Measurements from ENCODE around the gene CTTN. TPM values are rescaled to one million over a fixed set of nuclear protein-coding genes. Genes with fewer than 3 reads are reported as not detected.
A peak's percentile ranks its signal among the peaks of the same experiment; 100 is the strongest.

Gene CTTN
- total and polyA plus RNA-seq, 2 of the 8 experiments (the other 6 are each of a cell fraction or from before 2014, with no cell fraction given) = 84.6 to 216 TPM

DNA sequence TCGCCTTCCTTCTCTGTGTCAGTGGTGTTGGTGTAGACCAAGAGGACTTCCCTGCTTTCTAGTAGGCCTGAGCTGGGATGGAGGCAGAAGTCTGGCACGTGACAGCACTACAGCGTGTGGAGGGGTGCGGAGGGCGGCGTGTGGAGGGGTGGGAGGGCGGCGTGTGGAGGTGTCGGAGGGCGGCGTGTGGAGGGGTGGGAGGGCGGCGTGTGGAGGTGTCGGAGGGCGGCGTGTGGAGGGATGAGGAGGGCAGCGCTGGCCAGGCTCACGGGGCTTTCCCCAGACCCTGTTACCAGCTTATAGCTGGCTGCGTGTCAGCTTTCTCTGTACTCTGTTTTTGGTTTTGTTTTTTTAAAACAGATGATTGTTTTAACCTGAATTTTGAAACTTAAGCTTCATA, 45.7 kb upstream of the CTTN start:
- Histone ChIP-seq H2AK5ac (ENCODE audit: low read depth, low read length) (no peak overlapping the region), H2AFZ (ENCODE audit: low read length) (no peak overlapping the region), H3K56ac (replicated peaks; ENCODE audit: insufficient read length, low read depth, low read length) (no peak overlapping the region), H2BK20ac (ENCODE audit: low read length) (no peak overlapping the region), H4K91ac (replicated peaks; ENCODE audit: insufficient read length, low read length) (no peak overlapping the region), H3K79me2 (ENCODE audit: control insufficient read depth in 1 of 2, insufficient read depth in 2 of 2, low read length in 2 of 2) (no peaks in the 10 kb centered on the region), H3K23ac (ENCODE audit: insufficient read length) (no peak overlapping the region), H3K23me2 (ENCODE audit: low read depth, low read length) (no peaks in the 10 kb centered on the region), H2BK12ac (ENCODE audit: low read depth, low read length) (no peak overlapping the region), H2BK120ac (replicated peaks; ENCODE audit: low read depth, low read length) (no peak overlapping the region), H3K27me3 (replicated peaks in 1 of 4; ENCODE audit: control insufficient read depth in 3 of 4, extremely low read depth in 1 of 4, insufficient read depth in 3 of 4, low read length in 3 of 4) (no peaks in the 10 kb centered on the region), H2BK5ac (ENCODE audit: low read depth, low read length) (no peak overlapping the region), H4K5ac (ENCODE audit: insufficient read length, low read depth, low read length) (no peak overlapping the region), H3K36me3 (ENCODE audit: control insufficient read depth in 2 of 4, insufficient read depth in 4 of 4, low read length in 3 of 4) (peaks cover 28 to 68% (median 52%) of the 10 kb centered on the region in 4 experiments), H3K4me3 (ENCODE audit: extremely low read depth in 1 of 4, insufficient read depth in 2 of 4, low read depth in 3 of 4, low read length in 4 of 4) (no peak overlapping the region), H2BK15ac (ENCODE audit: low read length) (no peak overlapping the region), H3K4me2 (ENCODE audit: insufficient read depth in 1 of 2, low read depth in 2 of 2, low read length in 2 of 2) (no peak overlapping the region), H3K4ac (replicated peaks; ENCODE audit: insufficient read length, low read depth, low read length) (no peak overlapping the region), H3K79me1 (ENCODE audit: low read depth, low read length) (no peaks in the 10 kb centered on the region), H4K8ac (ENCODE audit: extremely low read depth, insufficient read depth, low read length) (no peak overlapping the region), H3K9ac (replicated peaks in 1 of 4; ENCODE audit: extremely low read depth in 1 of 4, low read depth in 3 of 4, low read length in 3 of 4) (no peak overlapping the region; a peak in 1 of 7 replicates), H3K4me1 (replicated peaks in 1 of 4; ENCODE audit: control insufficient read depth in 3 of 4, insufficient read depth in 4 of 4, low read length in 3 of 4) (no peaks in the 10 kb centered on the region), H4K20me1 (replicated peaks in 1 of 2; ENCODE audit: control insufficient read depth in 1 of 2, insufficient read depth in 2 of 2, low read length in 2 of 2) (peaks cover 2 to 4% of the 10 kb centered on the region in 2 experiments), H3K9me3 (ENCODE audit: insufficient read depth in 2 of 2, low read depth in 1 of 2, low read length in 1 of 2) (no peaks in the 10 kb centered on the region), H3K18ac (ENCODE audit: extremely low read depth, low read length) (no peak overlapping the region), H3K14ac (ENCODE audit: insufficient read length) (no peak overlapping the region), H3K27ac (ENCODE audit: low read depth, low read length) (no peak overlapping the region)
- DNase-seq (ENCODE audit: low read depth in 1 of 2, low spot score in 2 of 2) = peak in 1 of 2 experiments; percentile 6
- CTCF ChIA-PET (ENCODE audit: partially characterized antibody) = interaction anchor here (1.1 kb wide), 2 partner anchors 11 to 63 kb away, joined by 3 read pairs; no protein-coding TSS in a partner anchor
- FAIRE-seq = no peak
- TF ChIP-seq SIRT6 (IDR thresholded peaks at IDR 0.05; ENCODE audit: low read length) = no peak
- TF ChIP-seq FOSL1 (IDR thresholded peaks at IDR 0.05; ENCODE audit: insufficient read depth, low read depth, low read length) = no peak
- TF ChIP-seq RBBP5 (IDR thresholded peaks at IDR 0.05; ENCODE audit: borderline replicate concordance, low read depth, low read length) = no peak
- TF ChIP-seq TAF7 (optimal IDR thresholded peaks at IDR 0.05; ENCODE audit: borderline replicate concordance, low read depth, low read length) = no peak
- TF ChIP-seq SAP30 (IDR thresholded peaks at IDR 0.05; ENCODE audit: insufficient read depth, insufficient replicate concordance, low read length) = no peak
- no peak for TF ChIP-seq RFX5 (IDR thresholded peaks at IDR 0.05; ENCODE audit: borderline replicate concordance, low read depth, low read length)
- no peak for TF ChIP-seq EGR1 (IDR thresholded peaks at IDR 0.05; ENCODE audit: borderline replicate concordance, low read depth, low read length)
- TF ChIP-seq KDM1A (IDR thresholded peaks at IDR 0.05; ENCODE audit: borderline replicate concordance, low read length) = no peak
- WGBS, 2 experiments (ENCODE audit: extremely low coverage in 1 of 2, insufficient coverage in 1 of 2, insufficient read length in 1 of 2, insufficient replicate concordance in 2 of 2, low coverage in 1 of 2, low lambda C conversion rate in 2 of 2, missing lambda C conversion rate in 1 of 2) = 94% methylated on average over 8 of the region's 19 CpGs; no CpG with 5 or more reads in 1 of the 2 experiments
- POLR2A ChIA-PET (ENCODE audit: partially characterized antibody) = interaction anchor here (2.0 kb wide), 1 partner anchor 16 kb away, joined by 4 read pairs; no protein-coding TSS in a partner anchor

Data from H1 (cell line).